ENCODE measurements around the gene RGS14. TPM values are rescaled to one million over a fixed set of nuclear protein-coding genes. Genes with fewer than 3 reads are reported as not detected.

RGS14 gene
- total RNA-seq, 1 experiment from 2014 or later: 22.6 TPM

GRCh38 chr5:177347699-177348098, 10.0 kb upstream of the RGS14 start:
- no peak overlapping the region; the same call in 1 of the 2 replicates for H3K9ac ChIP-seq (ENCODE audit: low read length)
- no peak overlapping the region for H3K4me2 ChIP-seq (ENCODE audit: low read depth, low read length, poor library complexity, severe bottlenecking)
- H3K4me1 ChIP-seq (ENCODE audit: low read length): peaks cover 25% of the 10 kb centered on the region
- peaks cover 7% of the 10 kb centered on the region; the same call in 1 of the 2 replicates for H3K36me3 ChIP-seq (ENCODE audit: insufficient read depth, low read length)
- no peak overlapping the region for H3K4me3 ChIP-seq (ENCODE audit: low read length)
- peaks cover 79% of the 10 kb centered on the region for H3K79me2 ChIP-seq (ENCODE audit: low read length)
- H3K9me3 ChIP-seq (ENCODE audit: low read length): no peaks in the 10 kb centered on the region
- H3K27me3 ChIP-seq (ENCODE audit: low read length): no peaks in the 10 kb centered on the region
- H2AFZ ChIP-seq (ENCODE audit: low read length): no peak overlapping the region
- DNase-seq: no peak
- H3K9me2 ChIP-seq (replicated peaks; ENCODE audit: insufficient read depth, low read length): no peaks in the 10 kb centered on the region
- no peak overlapping the region for H3K27ac ChIP-seq (ENCODE audit: low read length)
- H4K20me1 ChIP-seq (ENCODE audit: insufficient read depth, low read depth, low read length): no peaks in the 10 kb centered on the region

GRCh38 chr5:177349362-177349647, 8.4 kb upstream of the RGS14 start:
- Histone ChIP-seq H3K4me2 (ENCODE audit: low read depth, low read length, poor library complexity, severe bottlenecking) (peak overlapping the region; percentile 90), H3K36me3 (ENCODE audit: insufficient read depth, low read length) (peaks cover 7% of the 10 kb centered on the region; the same call in 1 of the 2 replicates), H4K20me1 (ENCODE audit: insufficient read depth, low read depth, low read length) (no peaks in the 10 kb centered on the region), H2AFZ (ENCODE audit: low read length) (no peak overlapping the region), H3K9me3 (ENCODE audit: low read length) (no peaks in the 10 kb centered on the region), H3K9me2 (replicated peaks; ENCODE audit: insufficient read depth, low read length) (no peaks in the 10 kb centered on the region), H3K27me3 (ENCODE audit: low read length) (no peaks in the 10 kb centered on the region), H3K4me1 (ENCODE audit: low read length) (peaks cover 25% of the 10 kb centered on the region), H3K79me2 (ENCODE audit: low read length) (peaks cover 68% of the 10 kb centered on the region), H3K4me3 (ENCODE audit: low read length) (peak overlapping the region; percentile 86; the same call in 1 of the 2 replicates), H3K27ac (ENCODE audit: low read length) (no peak overlapping the region), H3K9ac (ENCODE audit: low read length) (peak overlapping the region; percentile 88)
- DNase-seq: no peak

GRCh38 chr5:177349762-177350161, 8.0 kb upstream of the RGS14 start:
- Histone ChIP-seq H3K27ac (ENCODE audit: low read length) (no peak overlapping the region), H3K9ac (ENCODE audit: low read length) (peak overlapping the region; percentile 88), H3K27me3 (ENCODE audit: low read length) (no peaks in the 10 kb centered on the region), H3K9me3 (ENCODE audit: low read length) (no peaks in the 10 kb centered on the region), H3K4me3 (ENCODE audit: low read length) (peak overlapping the region; percentile 86), H3K36me3 (ENCODE audit: insufficient read depth, low read length) (peaks cover 7% of the 10 kb centered on the region; the same call in 1 of the 2 replicates), H3K4me1 (ENCODE audit: low read length) (peaks cover 25% of the 10 kb centered on the region), H3K9me2 (replicated peaks; ENCODE audit: insufficient read depth, low read length) (no peaks in the 10 kb centered on the region), H3K4me2 (ENCODE audit: low read depth, low read length, poor library complexity, severe bottlenecking) (peak overlapping the region; percentile 90), H3K79me2 (ENCODE audit: low read length) (peaks cover 63% of the 10 kb centered on the region), H4K20me1 (ENCODE audit: insufficient read depth, low read depth, low read length) (no peaks in the 10 kb centered on the region), H2AFZ (ENCODE audit: low read length) (no peak overlapping the region)
- no peak for DNase-seq

DNA sequence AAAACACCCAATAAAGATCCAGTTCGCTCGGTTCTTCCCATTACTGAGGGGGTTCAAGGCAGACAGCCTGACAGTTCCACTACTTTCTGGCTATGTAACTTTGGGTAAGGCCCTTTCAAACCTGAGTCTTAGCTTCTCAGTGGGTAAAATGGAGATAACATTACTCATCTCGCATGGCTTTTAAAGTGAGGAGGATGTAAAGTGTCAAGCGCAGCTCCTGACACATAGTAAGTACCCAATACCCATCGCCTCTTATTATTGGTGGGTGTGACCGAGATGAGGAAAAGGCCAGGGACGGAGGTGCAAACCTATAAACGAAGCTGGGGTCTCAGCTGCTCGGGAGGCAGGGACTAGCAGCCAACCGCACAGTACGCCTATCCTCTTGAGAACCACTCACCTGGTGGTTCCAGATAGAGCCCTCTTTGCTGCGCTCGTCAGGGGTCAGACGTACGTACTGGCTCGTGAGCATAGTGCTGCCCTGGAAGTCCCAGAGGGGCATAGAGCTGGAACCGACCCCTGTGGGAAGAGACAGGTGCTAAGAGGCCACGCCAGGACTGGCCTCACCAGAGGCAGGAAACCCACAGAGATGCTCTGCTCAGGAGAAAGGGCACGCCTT, 6.8 kb upstream of the RGS14 start:
- Histone ChIP-seq H3K27ac (ENCODE audit: low read length) (peak overlapping the region; percentile 87), H3K4me3 (ENCODE audit: low read length) (peak overlapping the region; percentile 86), H3K4me2 (ENCODE audit: low read depth, low read length, poor library complexity, severe bottlenecking) (peak overlapping the region; percentile 90), H3K4me1 (ENCODE audit: low read length) (peaks cover 25% of the 10 kb centered on the region), H4K20me1 (ENCODE audit: insufficient read depth, low read depth, low read length) (no peaks in the 10 kb centered on the region), H3K9ac (ENCODE audit: low read length) (peak overlapping the region; percentile 88), H3K36me3 (ENCODE audit: insufficient read depth, low read length) (peaks cover 7% of the 10 kb centered on the region), H3K27me3 (ENCODE audit: low read length) (no peaks in the 10 kb centered on the region), H3K9me3 (ENCODE audit: low read length) (0 out of 2 replicates have a peak, but pooled peaks cover 3% of the 10 kb centered on the region), H3K79me2 (ENCODE audit: low read length) (peaks cover 55% of the 10 kb centered on the region), H2AFZ (ENCODE audit: low read length) (no peak overlapping the region), H3K9me2 (replicated peaks; ENCODE audit: insufficient read depth, low read length) (no peaks in the 10 kb centered on the region)
- DNase-seq: no peak

DNA sequence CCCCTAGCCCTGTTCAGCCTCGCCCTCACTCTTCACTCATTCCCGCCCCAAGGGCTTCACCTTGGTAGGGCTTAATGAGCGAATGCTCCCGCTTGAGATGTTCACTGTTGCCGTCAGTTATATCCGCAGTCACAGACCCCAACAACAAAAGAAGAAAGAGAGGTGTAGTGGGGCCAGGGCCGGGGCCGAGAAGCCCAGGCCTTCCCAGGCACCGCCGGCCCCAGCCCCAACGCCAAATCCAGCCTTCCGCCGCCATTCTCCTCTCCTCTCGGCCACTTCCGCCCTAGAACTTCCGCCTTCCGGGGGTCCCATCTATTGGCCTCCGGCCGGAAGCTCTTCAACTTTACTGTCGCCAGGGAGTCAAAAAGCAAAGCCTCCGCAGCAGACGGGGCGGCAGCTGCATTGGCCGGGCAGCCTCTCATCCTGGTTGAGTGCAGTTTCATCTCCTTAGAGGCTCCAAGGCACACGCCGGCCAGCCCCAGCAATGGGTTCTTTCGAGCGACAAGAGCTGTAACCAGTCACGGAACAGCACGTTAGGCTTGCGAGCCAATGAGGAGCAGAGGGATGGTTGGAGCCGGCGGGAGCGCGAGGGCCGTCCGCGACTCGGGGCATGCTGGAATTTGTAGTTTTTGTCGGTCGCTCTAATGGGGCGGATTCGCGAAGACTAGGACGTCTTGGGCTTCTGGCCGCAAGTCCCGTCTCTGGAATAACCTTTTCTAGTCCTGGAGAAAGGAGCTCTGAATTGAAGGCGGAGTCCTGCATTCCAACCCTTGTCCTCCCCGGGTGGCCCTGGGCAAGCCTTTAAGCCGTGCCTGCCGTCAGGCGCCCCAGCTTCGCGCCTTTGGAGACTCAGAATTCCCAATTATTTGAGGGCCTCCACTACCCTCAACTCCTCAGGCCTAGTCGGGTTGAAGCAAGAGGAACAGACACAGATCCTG, 6.1 kb upstream of the RGS14 start, which contains the start of gene LMAN2:
Gene LMAN2 (minus strand): TSS at position 277 of the 938 bp plus-strand sequence. CDS start 21 bp downstream, at position 256.
- no peaks in the 10 kb centered on the region for H4K20me1 ChIP-seq (ENCODE audit: insufficient read depth, low read depth, low read length)
- H3K9me2 ChIP-seq (replicated peaks; ENCODE audit: insufficient read depth, low read length): no peaks in the 10 kb centered on the region
- H2AFZ ChIP-seq (ENCODE audit: low read length): peak within 1 kb of the TSS; percentile 95
- peak within 1 kb of the TSS; percentile 87 for H3K27ac ChIP-seq (ENCODE audit: low read length)
- peaks cover 25% of the 10 kb centered on the region for H3K4me1 ChIP-seq (ENCODE audit: low read length)
- peaks cover 3% of the 10 kb centered on the region for H3K36me3 ChIP-seq (ENCODE audit: insufficient read depth, low read length)
- 0 out of 2 replicates have a peak, but pooled peaks cover 3% of the 10 kb centered on the region for H3K9me3 ChIP-seq (ENCODE audit: low read length)
- H3K27me3 ChIP-seq (ENCODE audit: low read length): no peaks in the 10 kb centered on the region
- peak within 1 kb of the TSS; percentile 90 for H3K4me2 ChIP-seq (ENCODE audit: low read depth, low read length, poor library complexity, severe bottlenecking)
- H3K9ac ChIP-seq (ENCODE audit: low read length): peak within 1 kb of the TSS; percentile 88
- H3K79me2 ChIP-seq (ENCODE audit: low read length): peaks cover 47% of the 10 kb centered on the region
- peak within 1 kb of the TSS; percentile 86 for H3K4me3 ChIP-seq (ENCODE audit: low read length)
- DNase-seq: peak; percentile 98

- Histone ChIP-seq H4K20me1 (ENCODE audit: insufficient read depth, low read depth, low read length) (no peaks in the 10 kb centered on the region), H3K79me2 (ENCODE audit: low read length) (peaks cover 35% of the 10 kb centered on the region), H3K4me1 (ENCODE audit: low read length) (peaks cover 35% of the 10 kb centered on the region)
Observed at GRCh38 chr5:177353093-177353492, 4.6 kb upstream of the RGS14 start.

GRCh38 chr5:177354256-177354655, 3.5 kb upstream of the RGS14 start:
- no peak for DNase-seq
- no peaks in the 10 kb centered on the region for H3K9me2 ChIP-seq (replicated peaks; ENCODE audit: insufficient read depth, low read length)
- no peak overlapping the region for H3K4me2 ChIP-seq (ENCODE audit: low read depth, low read length, poor library complexity, severe bottlenecking)
- no peaks in the 10 kb centered on the region for H3K27me3 ChIP-seq (ENCODE audit: low read length)
- no peak overlapping the region for H3K4me3 ChIP-seq (ENCODE audit: low read length)
- H3K36me3 ChIP-seq (ENCODE audit: insufficient read depth, low read length): no peaks in the 10 kb centered on the region; the same call in none of the 2 replicates
- H3K27ac ChIP-seq (ENCODE audit: low read length): no peak overlapping the region
- peaks cover 35% of the 10 kb centered on the region for H3K79me2 ChIP-seq (ENCODE audit: low read length)
- H3K4me1 ChIP-seq (ENCODE audit: low read length): peaks cover 41% of the 10 kb centered on the region
- no peak overlapping the region for H2AFZ ChIP-seq (ENCODE audit: low read length)
- H3K9ac ChIP-seq (ENCODE audit: low read length): no peak overlapping the region
- no peaks in the 10 kb centered on the region for H4K20me1 ChIP-seq (ENCODE audit: insufficient read depth, low read depth, low read length)
- H3K9me3 ChIP-seq (ENCODE audit: low read length): 0 out of 2 replicates have a peak, but pooled peaks cover 3% of the 10 kb centered on the region

More at GRCh38 chr5:177353093-177353492, 4.6 kb upstream of the RGS14 start:
- 0 out of 2 replicates have a peak, but pooled peaks cover 3% of the 10 kb centered on the region for H3K9me3 ChIP-seq (ENCODE audit: low read length)
- H2AFZ ChIP-seq (ENCODE audit: low read length): no peak overlapping the region
- H3K27ac ChIP-seq (ENCODE audit: low read length): no peak overlapping the region
- no peak overlapping the region for H3K4me3 ChIP-seq (ENCODE audit: low read length)
- H3K9me2 ChIP-seq (replicated peaks; ENCODE audit: insufficient read depth, low read length): no peaks in the 10 kb centered on the region
- no peak overlapping the region for H3K9ac ChIP-seq (ENCODE audit: low read length)
- no peak overlapping the region for H3K4me2 ChIP-seq (ENCODE audit: low read depth, low read length, poor library complexity, severe bottlenecking)
- no peaks in the 10 kb centered on the region; the same call in none of the 2 replicates for H3K36me3 ChIP-seq (ENCODE audit: insufficient read depth, low read length)
- DNase-seq: no peak
- no peaks in the 10 kb centered on the region for H3K27me3 ChIP-seq (ENCODE audit: low read length)

DNA sequence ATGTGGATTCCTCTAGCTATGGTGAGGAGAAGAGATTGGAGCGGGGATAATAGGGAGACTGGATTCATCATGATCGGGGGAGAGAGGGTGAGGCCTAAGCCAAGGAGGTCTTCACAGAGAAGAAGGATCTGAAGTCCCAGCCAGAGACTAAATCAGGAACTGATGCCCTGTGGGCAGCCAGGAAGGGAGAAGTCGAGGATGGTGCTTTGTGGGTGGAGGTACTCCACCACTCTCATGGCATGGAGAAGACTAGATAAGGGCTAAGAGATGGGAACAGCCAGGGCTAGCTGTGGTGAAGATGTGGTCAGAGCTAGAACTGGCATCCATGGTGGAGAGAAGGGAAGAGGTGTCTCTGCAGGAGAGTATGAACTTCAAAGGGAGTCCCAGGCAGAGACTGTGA, 3.0 kb upstream of the RGS14 start:
- Histone ChIP-seq H3K27ac (ENCODE audit: low read length) (no peak overlapping the region), H3K79me2 (ENCODE audit: low read length) (peaks cover 35% of the 10 kb centered on the region), H2AFZ (ENCODE audit: low read length) (no peak overlapping the region), H3K4me3 (ENCODE audit: low read length) (no peak overlapping the region), H3K9ac (ENCODE audit: low read length) (no peak overlapping the region), H3K4me1 (ENCODE audit: low read length) (peaks cover 41% of the 10 kb centered on the region), H3K4me2 (ENCODE audit: low read depth, low read length, poor library complexity, severe bottlenecking) (no peak overlapping the region), H3K9me2 (replicated peaks; ENCODE audit: insufficient read depth, low read length) (no peaks in the 10 kb centered on the region), H3K36me3 (ENCODE audit: insufficient read depth, low read length) (no peaks in the 10 kb centered on the region; the same call in none of the 2 replicates), H4K20me1 (ENCODE audit: insufficient read depth, low read depth, low read length) (no peaks in the 10 kb centered on the region), H3K9me3 (ENCODE audit: low read length) (0 out of 2 replicates have a peak, but pooled peaks cover 3% of the 10 kb centered on the region), H3K27me3 (ENCODE audit: low read length) (no peaks in the 10 kb centered on the region)
- DNase-seq: no peak

Data from Karpas-422 (cell line).